C4-2B (cell line): ENCODE measurements around the gene RNF125.
"Not testable (repeated sequence)": the region's sequence is repeated elsewhere in the genome, so short reads cannot be mapped to it uniquely, and the experiment has no call there.

Experiments used
- H3K27ac ChIP-seq: fragments of 450-650 bp; 2 replicates; pipeline ENCODE4 v1.5.1; 2017
- CTCF ChIP-seq: fragments of 450-650 bp; conservative IDR thresholded peaks from 2 replicates; pipeline ENCODE4 v1.5.1; 2017; ENCODE audit warnings: mild to moderate bottlenecking
- ZFX ChIP-seq: fragments of 450-650 bp; IDR thresholded peaks from 2 replicates; pipeline ENCODE4 v1.6.1; 2017

Gene RNF125

GRCh38 chr18:31980863-31981262 is 37.8 kb upstream of the RNF125 start:
- no peak for TF ChIP-seq CTCF
- TF ChIP-seq ZFX: no peak
- peak overlapping the region; percentile 38; the same call in 1 of the 2 replicates for H3K27ac ChIP-seq

GRCh38 chr18:31983020-31983419 is 35.6 kb upstream of the RNF125 start:
- TF ChIP-seq ZFX (no peak), CTCF (no peak)
- H3K27ac ChIP-seq: no peak overlapping the region

GRCh38 chr18:31983976-31984375 is 34.6 kb upstream of the RNF125 start:
- no peak overlapping the region for H3K27ac ChIP-seq
- no peak for TF ChIP-seq CTCF
- TF ChIP-seq ZFX: no peak

- H3K27ac ChIP-seq: no peak overlapping the region
- no peak for TF ChIP-seq CTCF
- no peak for TF ChIP-seq ZFX
These were observed 27.8 kb upstream of the RNF125 start for GRCh38 chr18:31990823-31991222.

GRCh38 chr18:31996007-31996406 is 22.6 kb upstream of the RNF125 start:
- no peak for TF ChIP-seq CTCF
- no peak for TF ChIP-seq ZFX
- H3K27ac ChIP-seq: no peak overlapping the region

- no peak overlapping the region for H3K27ac ChIP-seq
- TF ChIP-seq CTCF: no peak
- TF ChIP-seq ZFX: no peak
These were observed 19.7 kb upstream of the RNF125 start for GRCh38 chr18:31998880-31999412.

GRCh38 chr18:32001141-32001540 is 17.5 kb upstream of the RNF125 start:
- H3K27ac ChIP-seq: not testable (repeated sequence)

- H3K27ac ChIP-seq: not testable (repeated sequence)
These were observed 14.8 kb upstream of the RNF125 start for GRCh38 chr18:32003822-32004221.
